Uterus (tissue), 4 donors: Measurements from ENCODE around the gene CNPPD1. TPM values are rescaled to one million over a fixed set of nuclear protein-coding genes. Genes with fewer than 3 reads are reported as not detected.

Experiments used
- DNase-seq, 2 donors: peaks; one replicate each; pipeline ENCODE4 v3.0.0-alpha.2; 2019 to 2020
- H3K27ac ChIP-seq, 2 donors: fragments of 200-600 bp; sonication (generic); 1 replicate in 1 of 2; 2 replicates in 1 of 2; pipeline ENCODE4 v1.5.1; 2016 to 2018
- H3K27me3 ChIP-seq, 2 donors: fragments of 200-600 bp; sonication (generic); one replicate each; pipeline ENCODE4 v1.5.1; 2018 to 2019; ENCODE audit warnings: control low read depth in 1 of 2
- H3K36me3 ChIP-seq, 2 donors: fragments of 200-600 bp; sonication (generic); one replicate each; pipeline ENCODE4 v1.5.1; 2019; ENCODE audit warnings: control low read depth in 1 of 2
- H3K4me1 ChIP-seq, 2 donors: fragments of 200-600 bp; sonication (generic); one replicate each; pipeline ENCODE4 v1.5.1; 2018 to 2019; ENCODE audit warnings: control low read depth in 1 of 2
- H3K4me3 ChIP-seq, 2 donors: fragments of 200-600 bp; sonication (generic); 1 replicate in 1 of 2; 2 replicates in 1 of 2; pipeline ENCODE4 v1.5.1; 2018 to 2019; ENCODE audit warnings: mild to moderate bottlenecking in 1 of 2
- H3K9me3 ChIP-seq, 2 donors: fragments of 200-600 bp; sonication (generic); one replicate each; pipeline ENCODE4 v1.5.1; 2019; ENCODE audit warnings: control low read depth in 1 of 2
- CTCF ChIP-seq, 4 experiments: fragments of 200-600 bp in 2 of 4; fragments of 450-650 bp in 2 of 4; sonication (generic) in 2 of 4; IDR thresholded peaks; one replicate each; pipeline ENCODE4 v1.5.1; 2016 to 2019; ENCODE audit warnings: antibody characterized with exemption in 4 of 4, mild to moderate bottlenecking in 2 of 4, moderate library complexity in 1 of 4
- POLR2A ChIP-seq, 2 donors: fragments of 450-650 bp; IDR thresholded peaks; one replicate each; pipeline ENCODE4 v1.6.1; 2016; ENCODE audit warnings: antibody characterized with exemption in 2 of 2, mild to moderate bottlenecking in 1 of 2, moderate library complexity in 1 of 2
- intact Hi-C: fragments of 100-400 bp; cut with DNase I; formaldehyde crosslinking; loops from one replicate; pipeline ENCODE4 v1.15.1; 2023; ENCODE audit warnings: low total_unique reads
- total RNA-seq, 4 donors: library from RNA; depleted of rRNA in 3 of 4; stranded (reverse); fragments of >200 nt in 3 of 4; gene quantifications; one replicate each; pipeline versions ENCODE4 v1.1.0 to v1.2.4, GENCODE V29; 2014 to 2023
- donor health status: DM: yes; HTN: yes; CAD: no.

The CNPPD1 gene
- total RNA-seq, 4 donors from 2014 or later = 3.1 to 56.2 (median 35.8) TPM

- H3K27ac ChIP-seq = no peak overlapping the region
- no peak for TF ChIP-seq CTCF (IDR thresholded peaks at IDR 0.05)
- TF ChIP-seq POLR2A (IDR thresholded peaks at IDR 0.05) = no peak
- H3K4me1 ChIP-seq = peaks cover 0 to 7% of the 10 kb centered on the region in 2 donors
- intact Hi-C loops = loop anchor here (5.0 kb wide), 1 partner anchor 35 kb away; the partner anchor contains the start of gene ABCB6
- no peak for DNase-seq
- H3K27me3 ChIP-seq = no peaks in the 10 kb centered on the region
- no peak overlapping the region for H3K4me3 ChIP-seq
- no peaks in the 10 kb centered on the region for H3K9me3 ChIP-seq
- H3K36me3 ChIP-seq = no peaks in the 10 kb centered on the region
These were observed 5.8 kb upstream of the CNPPD1 start for GRCh38 chr2:219182331-219183150.

GRCh38 chr2:219181531-219181930, 4.8 kb upstream of the CNPPD1 start:
- Histone ChIP-seq H3K4me1 (peaks cover 0 to 7% of the 10 kb centered on the region in 2 donors), H3K9me3 (no peaks in the 10 kb centered on the region), H3K27me3 (no peaks in the 10 kb centered on the region), H3K36me3 (no peaks in the 10 kb centered on the region), H3K4me3 (no peak overlapping the region), H3K27ac (no peak overlapping the region)
- TF ChIP-seq CTCF (IDR thresholded peaks at IDR 0.05) (no peak), POLR2A (IDR thresholded peaks at IDR 0.05) (no peak)
- no peak for DNase-seq
- intact Hi-C loops = loop anchor here (5.0 kb wide), 1 partner anchor 36 kb away; the partner anchor contains the start of gene ABCB6

- DNase-seq = no peak
- no peaks in the 10 kb centered on the region for H3K36me3 ChIP-seq
- no peak overlapping the region for H3K4me3 ChIP-seq
- H3K9me3 ChIP-seq = no peaks in the 10 kb centered on the region
- TF ChIP-seq CTCF (IDR thresholded peaks at IDR 0.05) = no peak
- TF ChIP-seq POLR2A (IDR thresholded peaks at IDR 0.05) = no peak
- H3K27me3 ChIP-seq = no peaks in the 10 kb centered on the region
- H3K27ac ChIP-seq = no peak overlapping the region
- peaks cover 0 to 7% of the 10 kb centered on the region in 2 donors for H3K4me1 ChIP-seq
- intact Hi-C loops = loop anchor here (5.0 kb wide), 1 partner anchor 36 kb away; the partner anchor contains the start of gene ABCB6
These were observed 4.2 kb upstream of the CNPPD1 start for GRCh38 chr2:219180961-219181360.

- Histone ChIP-seq H3K4me1 (peaks cover 0 to 7% of the 10 kb centered on the region in 2 donors), H3K4me3 (no peak overlapping the region), H3K36me3 (no peaks in the 10 kb centered on the region), H3K9me3 (no peaks in the 10 kb centered on the region), H3K27ac (no peak overlapping the region), H3K27me3 (no peaks in the 10 kb centered on the region)
- TF ChIP-seq POLR2A (IDR thresholded peaks at IDR 0.05) (no peak), CTCF (IDR thresholded peaks at IDR 0.05) (no peak)
- DNase-seq = no peak
- intact Hi-C loops = loop anchor here (5.0 kb wide), 1 partner anchor 37 kb away; the partner anchor contains the start of gene ABCB6
These were observed 3.1 kb upstream of the CNPPD1 start for GRCh38 chr2:219179601-219180465.
